Left ventricle myocardium inferior (tissue), 1 donor: ENCODE results near the gene UGT1A3. TPM values are rescaled to one million over a fixed set of nuclear protein-coding genes. Genes with fewer than 3 reads are reported as not detected.

ENCODE experiments used
- DNase-seq: peaks from one replicate; pipeline ENCODE4 v3.0.0-alpha.2; 2020
- H3K27ac ChIP-seq: fragments of 200-600 bp; replicated peaks from 2 replicates; pipeline ENCODE4 v1.8.0; 2021
- H3K27me3 ChIP-seq: fragments of 200-600 bp; 2 replicates; pipeline ENCODE4 v1.8.0; 2021; ENCODE audit warnings: low read depth
- H3K36me3 ChIP-seq: fragments of 200-600 bp; 2 replicates; pipeline ENCODE4 v1.8.0; 2021
- H3K4me1 ChIP-seq: fragments of 200-600 bp; 2 replicates; pipeline ENCODE4 v1.8.0; 2021
- H3K4me3 ChIP-seq: fragments of 200-600 bp; 2 replicates; pipeline ENCODE4 v1.8.0; 2021; ENCODE audit warnings: mild to moderate bottlenecking, moderate library complexity
- H3K9me3 ChIP-seq: fragments of 200-600 bp; replicated peaks from 2 replicates; pipeline ENCODE4 v1.8.0; 2021
- CTCF ChIP-seq: fragments of 200-600 bp; IDR thresholded peaks from 2 replicates; pipeline ENCODE4 v1.8.0; 2021; ENCODE audit warnings: antibody characterized with exemption, mild to moderate bottlenecking, borderline replicate concordance
- intact Hi-C: fragments of 100-400 bp; cut with micrococcal nuclease; formaldehyde crosslinking; loops from one replicate; pipeline ENCODE4 v1.11.0; 2022
- total RNA-seq: library from RNA; stranded (reverse); fragmentation: NEBNext Ultra II Directional; extraction: Animal tissue kit (Norgen Biotek cat#: 25700); gene quantifications from one replicate; pipeline ENCODE4 v1.2.1, GENCODE V29; 2021
- donor health status: DM: no; HTN: yes; CAD: no; lungs with severe emphysema.

The UGT1A3 gene
- total RNA-seq, 1 donor from 2014 or later, result not detected

GRCh38 chr2:233820774-233821105 is 91.9 kb downstream of the UGT1A3 start:
- intact Hi-C loops, result no loop called here
- DNase-seq, result no peak
- no peaks in the 10 kb centered on the region for H3K36me3 ChIP-seq
- peaks cover 30% of the 10 kb centered on the region for H3K27me3 ChIP-seq
- H3K4me1 ChIP-seq, result no peaks in the 10 kb centered on the region
- peaks cover 8% of the 10 kb centered on the region for H3K9me3 ChIP-seq
- TF ChIP-seq CTCF, result no peak
- H3K4me3 ChIP-seq, result no peak overlapping the region
- H3K27ac ChIP-seq, result no peak overlapping the region

DNA sequence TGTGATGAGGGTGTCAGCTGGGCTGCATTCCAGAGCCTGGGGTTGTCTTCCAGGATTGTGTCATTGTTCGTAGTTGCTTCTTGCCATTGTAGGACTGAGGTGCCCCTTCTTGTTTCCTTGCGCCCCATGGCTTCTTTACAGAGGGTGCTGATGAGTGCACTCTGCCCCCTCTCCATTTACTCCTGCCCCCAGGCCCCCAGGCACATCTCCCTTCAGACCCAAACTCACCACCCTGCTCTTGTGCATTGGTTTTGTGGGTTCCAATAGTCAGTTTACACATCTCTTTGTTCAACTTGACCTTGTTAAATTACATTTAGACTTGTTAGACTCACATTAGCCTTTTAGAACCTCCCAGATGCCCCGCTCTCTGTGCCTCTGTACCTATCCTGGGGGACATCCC is 92.4 kb downstream of the UGT1A3 start:
- intact Hi-C loops, result no loop called here
- no peaks in the 10 kb centered on the region for H3K36me3 ChIP-seq
- no peak overlapping the region for H3K4me3 ChIP-seq
- peaks cover 30% of the 10 kb centered on the region for H3K27me3 ChIP-seq
- peaks cover 5% of the 10 kb centered on the region for H3K9me3 ChIP-seq
- TF ChIP-seq CTCF, result no peak
- H3K4me1 ChIP-seq, result no peaks in the 10 kb centered on the region
- no peak for DNase-seq
- H3K27ac ChIP-seq, result no peak overlapping the region

DNA sequence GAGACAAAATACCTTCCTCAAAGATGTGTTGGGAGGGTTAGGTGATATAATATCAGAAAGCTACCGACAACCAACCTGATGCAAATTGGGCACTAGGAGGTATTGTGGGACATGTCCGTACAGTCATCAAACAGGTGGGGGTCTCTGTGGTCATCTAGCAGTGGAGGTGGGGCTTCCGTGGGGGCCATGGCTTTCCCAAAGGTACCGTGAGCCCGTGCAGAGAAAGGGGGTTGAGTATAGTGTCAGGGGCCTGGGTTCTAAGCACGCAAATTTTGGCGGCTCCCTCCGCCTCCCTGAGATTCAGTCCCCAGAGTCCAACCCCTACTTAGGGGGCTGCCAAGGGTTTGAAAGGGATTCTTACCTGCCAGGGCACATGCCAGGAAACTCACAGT is 92.9 kb downstream of the UGT1A3 start:
- H3K9me3 ChIP-seq, result peaks cover 7% of the 10 kb centered on the region
- H3K27ac ChIP-seq, result no peak overlapping the region
- H3K4me3 ChIP-seq, result no peak overlapping the region
- no peak for TF ChIP-seq CTCF
- intact Hi-C loops, result no loop called here
- no peaks in the 10 kb centered on the region for H3K4me1 ChIP-seq
- H3K36me3 ChIP-seq, result no peaks in the 10 kb centered on the region
- DNase-seq, result no peak
- peaks cover 30% of the 10 kb centered on the region for H3K27me3 ChIP-seq

DNA sequence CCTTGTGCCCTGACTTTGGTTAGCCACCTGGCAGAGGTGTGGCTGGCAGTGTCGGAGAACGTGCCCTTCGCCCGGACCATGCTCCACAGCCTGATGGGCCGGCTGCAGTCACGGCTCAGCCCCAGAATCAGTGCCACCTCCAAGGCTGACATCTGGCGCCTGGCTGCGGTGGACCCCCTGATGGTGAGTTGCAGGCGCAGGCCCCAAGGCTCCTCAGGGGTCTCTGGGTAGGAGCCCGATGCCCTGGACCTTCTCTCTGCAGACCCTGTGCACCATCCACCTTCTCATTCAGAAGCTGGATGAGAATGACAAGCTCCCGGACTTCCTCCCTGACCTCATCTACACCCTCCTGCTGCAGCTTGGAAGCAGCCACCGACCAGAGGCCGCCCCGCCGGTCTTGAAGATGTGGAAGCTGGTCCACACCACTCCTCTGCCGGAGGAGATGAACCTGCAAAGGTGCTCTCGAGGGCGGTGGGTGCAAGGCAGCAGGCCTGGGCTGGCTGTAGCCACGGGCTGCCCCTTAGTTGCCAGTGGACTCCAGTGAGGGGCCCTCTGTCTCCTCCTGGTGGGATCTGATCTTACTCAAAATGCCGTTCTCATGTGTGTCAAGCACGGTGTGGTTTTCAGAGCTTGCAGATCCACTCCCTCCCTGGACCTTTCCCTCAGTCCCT is 93.4 kb downstream of the UGT1A3 start:
- TF ChIP-seq CTCF, result no peak
- no peak for DNase-seq
- Histone ChIP-seq H3K4me3 (no peak overlapping the region), H3K4me1 (no peaks in the 10 kb centered on the region), H3K27me3 (peaks cover 30% of the 10 kb centered on the region), H3K36me3 (no peaks in the 10 kb centered on the region), H3K27ac (no peak overlapping the region), H3K9me3 (peaks cover 8% of the 10 kb centered on the region)
- intact Hi-C loops, result no loop called here

Other genes starting within 250 kb of the UGT1A3 start
- 20.0 TPM for gene USP40, start 162.3 kb upstream of the UGT1A3 start, total RNA-seq
- gene UGT1A8, start 111.4 kb upstream of the UGT1A3 start, total RNA-seq, result not detected
- gene UGT1A10, start 92.6 kb upstream of the UGT1A3 start, total RNA-seq, result not detected
- not detected for gene UGT1A9, start 57.1 kb upstream of the UGT1A3 start, total RNA-seq
- gene UGT1A7, start 47.1 kb upstream of the UGT1A3 start, total RNA-seq, result not detected
- gene UGT1A6, start 36.2 kb upstream of the UGT1A3 start, total RNA-seq, result not detected
- gene UGT1A5, start 16.1 kb upstream of the UGT1A3 start, total RNA-seq, result not detected
- gene UGT1A4, start 10.3 kb upstream of the UGT1A3 start, total RNA-seq, result not detected
- gene UGT1A1, start 31.2 kb downstream of the UGT1A3 start, total RNA-seq, result not detected
- not detected for gene MROH2A, start 49.3 kb downstream of the UGT1A3 start, total RNA-seq
- gene HJURP, start 125.5 kb downstream of the UGT1A3 start, total RNA-seq, result 0.36 TPM
- gene TRPM8, start 188.3 kb downstream of the UGT1A3 start, total RNA-seq, result not detected